RWPE1 (cell line): ENCODE data around the gene UPB1.

Experiments
- CTCF ChIA-PET: fragments of 350-600 bp; sonication (Branson Sonifier 250); formaldehyde crosslinking; extraction: SDS; loops from one replicate; lab custom pipeline; 2021; lab: Yijun Ruan, JAX
- POLR2A ChIA-PET: fragments of 400-600 bp; formaldehyde crosslinking; extraction: SDS; loops from one replicate; lab custom pipeline; 2020; ENCODE audit warnings: antibody characterized with exemption; ENCODE audit not compliant: low non-redundant PET; lab: Yijun Ruan, JAX
- DNase-seq: peaks from one replicate; pipeline ENCODE4 v3.0.0; 2012; ENCODE audit warnings: low spot score
- H3K27ac ChIP-seq: fragments of 450-650 bp; 2 replicates; pipeline ENCODE4 v1.5.1; 2017
- TF ChIP-seq, protein P1 (sequence below): fragments of 450-650 bp; conservative IDR thresholded peaks from 2 replicates; pipeline ENCODE4 v1.5.1; 2017; ENCODE audit warnings: low read depth, mild to moderate bottlenecking

The UPB1 gene

GRCh38 chr22:24465566-24465965, 29.6 kb upstream of the UPB1 start:
- H3K27ac ChIP-seq: no peak overlapping the region
- ChIA-PET CTCF (no interaction called here), POLR2A (no interaction called here)
- no peak for DNase-seq
- TF ChIP-seq, protein P1, sequence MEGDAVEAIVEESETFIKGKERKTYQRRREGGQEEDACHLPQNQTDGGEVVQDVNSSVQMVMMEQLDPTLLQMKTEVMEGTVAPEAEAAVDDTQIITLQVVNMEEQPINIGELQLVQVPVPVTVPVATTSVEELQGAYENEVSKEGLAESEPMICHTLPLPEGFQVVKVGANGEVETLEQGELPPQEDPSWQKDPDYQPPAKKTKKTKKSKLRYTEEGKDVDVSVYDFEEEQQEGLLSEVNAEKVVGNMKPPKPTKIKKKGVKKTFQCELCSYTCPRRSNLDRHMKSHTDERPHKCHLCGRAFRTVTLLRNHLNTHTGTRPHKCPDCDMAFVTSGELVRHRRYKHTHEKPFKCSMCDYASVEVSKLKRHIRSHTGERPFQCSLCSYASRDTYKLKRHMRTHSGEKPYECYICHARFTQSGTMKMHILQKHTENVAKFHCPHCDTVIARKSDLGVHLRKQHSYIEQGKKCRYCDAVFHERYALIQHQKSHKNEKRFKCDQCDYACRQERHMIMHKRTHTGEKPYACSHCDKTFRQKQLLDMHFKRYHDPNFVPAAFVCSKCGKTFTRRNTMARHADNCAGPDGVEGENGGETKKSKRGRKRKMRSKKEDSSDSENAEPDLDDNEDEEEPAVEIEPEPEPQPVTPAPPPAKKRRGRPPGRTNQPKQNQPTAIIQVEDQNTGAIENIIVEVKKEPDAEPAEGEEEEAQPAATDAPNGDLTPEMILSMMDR: no peak

- no peak for DNase-seq
- no peak overlapping the region for H3K27ac ChIP-seq
- ChIA-PET POLR2A (no interaction called here), CTCF (no interaction called here)
- TF ChIP-seq, protein P1: no peak
Observed at GRCh38 chr22:24465975-24466374, 29.2 kb upstream of the UPB1 start.

GRCh38 chr22:24466716-24467328, 28.3 kb upstream of the UPB1 start:
- ChIA-PET POLR2A (no interaction called here), CTCF (no interaction called here)

DNA sequence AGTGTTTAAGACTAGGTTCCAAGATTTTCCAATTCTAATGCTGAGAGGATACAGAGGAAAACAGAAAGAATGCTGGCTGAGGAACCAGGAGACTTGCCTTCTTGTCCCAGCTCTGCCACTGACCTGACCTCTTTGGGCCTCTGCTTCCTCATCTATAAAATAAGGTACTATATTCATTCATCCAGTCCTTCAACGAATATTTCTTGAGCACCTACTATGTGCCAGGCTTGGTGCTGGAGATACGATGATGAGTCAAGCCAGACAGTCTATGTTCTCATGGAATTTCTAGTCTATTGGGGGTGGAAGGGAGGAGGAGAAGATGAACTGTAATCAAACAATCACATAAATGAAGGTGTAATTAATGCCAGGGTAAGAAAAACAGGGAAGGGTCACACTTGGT, 27.8 kb upstream of the UPB1 start:
- POLR2A ChIA-PET: no interaction called here
- CTCF ChIA-PET: no interaction called here
- TF ChIP-seq, protein P1: no peak
- DNase-seq: no peak
- no peak overlapping the region for H3K27ac ChIP-seq

More at GRCh38 chr22:24466716-24467328, 28.3 kb upstream of the UPB1 start:
- TF ChIP-seq, protein P1: no peak
- H3K27ac ChIP-seq: no peak overlapping the region
- DNase-seq: no peak

DNA sequence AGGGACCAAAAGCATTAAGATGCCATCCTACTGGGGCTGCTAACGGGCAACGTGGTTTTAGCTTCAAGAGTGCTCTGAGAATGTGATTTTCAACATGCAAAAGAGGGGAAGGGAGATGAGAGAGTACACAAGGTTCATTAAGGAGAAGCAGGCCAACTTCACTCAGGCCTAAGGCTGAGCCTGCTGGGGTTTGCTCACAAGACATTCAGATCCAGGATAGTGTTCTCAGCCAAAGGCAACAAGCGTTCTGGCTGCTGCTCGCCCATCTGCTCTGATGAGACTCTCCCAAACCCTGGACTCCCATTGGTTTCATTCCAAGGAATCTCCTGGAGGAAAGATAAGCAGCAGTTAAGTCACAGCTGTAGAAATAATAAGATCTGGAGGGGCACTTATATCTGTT, 23.6 kb upstream of the UPB1 start:
- no peak overlapping the region for H3K27ac ChIP-seq
- ChIA-PET CTCF (interaction anchor here (0.6 kb wide), 1 partner anchor 440 kb away, joined by 4 read pairs; no protein-coding TSS in a partner anchor), POLR2A (no interaction called here)
- no peak for DNase-seq
- TF ChIP-seq, protein P1: no peak

DNA sequence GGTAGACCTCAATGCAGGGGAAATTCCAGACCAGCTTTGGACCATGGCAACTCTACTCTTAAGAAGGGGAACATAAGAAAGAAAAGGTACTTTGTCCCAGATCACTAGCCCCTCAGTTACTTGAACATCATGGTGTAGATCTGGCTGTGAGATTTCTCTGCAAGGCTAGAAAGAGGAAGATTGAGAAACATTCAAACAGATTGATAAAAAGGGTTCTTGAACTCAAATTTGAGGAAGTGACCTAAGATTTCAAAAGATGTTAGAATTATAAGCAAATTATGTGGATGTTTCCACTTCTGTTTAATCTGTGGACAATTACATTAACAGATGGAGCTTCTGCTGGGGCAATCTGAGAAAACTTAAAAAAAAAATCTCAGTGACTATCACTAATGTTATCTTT, 21.8 kb upstream of the UPB1 start:
- ChIA-PET CTCF (no interaction called here), POLR2A (no interaction called here)
- no peak for DNase-seq
- TF ChIP-seq, protein P1: no peak
- no peak overlapping the region for H3K27ac ChIP-seq
